Activated T-cell treated with anti-CD3 and anti-CD28 coated beads for 48 hours (primary cell): Measurements from ENCODE around the gene UBAP2L.
A peak's percentile ranks its signal among the peaks of the same experiment; 100 is the strongest.
"Not testable (repeated sequence)": the region's sequence is repeated elsewhere in the genome, so short reads cannot be mapped to it uniquely, and the experiment has no call there.

ENCODE experiments used
- DNase-seq: peaks from one replicate; pipeline ENCODE4 v3.0.0-alpha.2; 2020; ENCODE audit warnings: low read depth

Gene UBAP2L

GRCh38 chr1:154253671-154254070 lies 32.9 kb downstream of the UBAP2L start:
- DNase-seq = no peak

- no peak for DNase-seq
Measured at GRCh38 chr1:154256686-154257085, 35.9 kb downstream of the UBAP2L start.

- no peak for DNase-seq
Measured at GRCh38 chr1:154258784-154259183, 38.0 kb downstream of the UBAP2L start.

GRCh38 chr1:154260127-154260526 lies 39.4 kb downstream of the UBAP2L start:
- no peak for DNase-seq

GRCh38 chr1:154263465-154264332 lies 42.9 kb downstream of the UBAP2L start:
- no peak for DNase-seq

- no peak for DNase-seq
Measured at GRCh38 chr1:154264454-154264853, 43.7 kb downstream of the UBAP2L start.

- no peak for DNase-seq
Measured at GRCh38 chr1:154265586-154265985, 44.8 kb downstream of the UBAP2L start.

- DNase-seq = no peak
Measured at GRCh38 chr1:154270833-154271232, 50.1 kb downstream of the UBAP2L start.

- peak; percentile 94 for DNase-seq
Measured at GRCh38 chr1:154272217-154272998, 51.7 kb downstream of the UBAP2L start, which contains the start of gene HAX1. HAX1 (plus strand) TSS chr1:154272629; CDS start chr1:154272724, 95 bp downstream.

GRCh38 chr1:154272999-154273563 lies 52.3 kb downstream of the UBAP2L start:
- no peak for DNase-seq

- peak; percentile 26 for DNase-seq
Measured at GRCh38 chr1:154276797-154277196, 56.0 kb downstream of the UBAP2L start.

- DNase-seq = not testable (repeated sequence)
Measured at GRCh38 chr1:154287591-154287990, 66.8 kb downstream of the UBAP2L start.

- DNase-seq = no peak
Measured at GRCh38 chr1:154288661-154289060, 67.9 kb downstream of the UBAP2L start.

- no peak for DNase-seq
Measured at GRCh38 chr1:154290921-154291320, 70.2 kb downstream of the UBAP2L start.

- DNase-seq = no peak
Measured at GRCh38 chr1:154295408-154296235, 74.9 kb downstream of the UBAP2L start.

- no peak for DNase-seq
Measured at GRCh38 chr1:154301582-154301981, 80.8 kb downstream of the UBAP2L start.

GRCh38 chr1:154304664-154305337 lies 84.0 kb downstream of the UBAP2L start:
- DNase-seq = peak; percentile 61

GRCh38 chr1:154306151-154306550 lies 85.4 kb downstream of the UBAP2L start:
- DNase-seq = no peak

GRCh38 chr1:154307670-154308270 lies 87.0 kb downstream of the UBAP2L start:
- DNase-seq = not testable (repeated sequence)

GRCh38 chr1:154309136-154309535 lies 88.4 kb downstream of the UBAP2L start:
- not testable (repeated sequence) for DNase-seq
